BJ (cell line): ENCODE measurements around the gene PAX3. TPM values are rescaled to one million over a fixed set of nuclear protein-coding genes. Genes with fewer than 3 reads are reported as not detected.

Experiments
- CTCF ChIA-PET: fragments of 350-600 bp; formaldehyde crosslinking; extraction: SDS; loops from one replicate; lab custom pipeline; 2021; ENCODE audit warnings: antibody characterized with exemption, inconsistent platforms; lab: Yijun Ruan, JAX
- POLR2A ChIA-PET: fragments of 300-600 bp; sonication (Branson Sonifier 250); formaldehyde crosslinking; extraction: SDS; loops from one replicate; lab custom pipeline; 2021; ENCODE audit warnings: antibody characterized with exemption; lab: Charles Lee
- DNase-seq: peaks from one replicate; pipeline ENCODE4 v3.0.0-alpha.2; 2011; ENCODE audit warnings: low read depth
- H3K27me3 ChIP-seq: 2 replicates; pipeline ENCODE4 v1.6.0; 2011; ENCODE audit warnings: low read length; ENCODE audit not compliant: control insufficient read depth, insufficient read depth
- H3K36me3 ChIP-seq: 2 replicates; pipeline ENCODE4 v1.5.1; 2011; ENCODE audit warnings: low read length; ENCODE audit not compliant: control insufficient read depth, insufficient read depth
- H3K4me3 ChIP-seq: 2 replicates; pipeline ENCODE4 v1.5.1; 2011; ENCODE audit warnings: low read depth, mild to moderate bottlenecking, control low read depth, low read length
- CTCF ChIP-seq: IDR thresholded peaks from 2 replicates; pipeline ENCODE4 v1.5.1; 2011; ENCODE audit warnings: low read depth, mild to moderate bottlenecking, control low read depth, inconsistent platforms, low read length, moderate library complexity; ENCODE audit not compliant: insufficient read depth
- polyA plus RNA-seq: library from polyadenylated mRNA; depleted of rRNA; stranded (reverse); fragments of >200 nt; gene quantifications from 2 replicates; pipeline ENCODE4 v1.2.3, GENCODE V29; 2011

The PAX3 gene
- polyA plus RNA-seq, 1 experiment, result 11.1 TPM

- peaks cover 5% of the 10 kb centered on the region for H3K36me3 ChIP-seq
- TF ChIP-seq CTCF, result no peak
- CTCF ChIA-PET, result interaction anchor here (0.6 kb wide), 1 partner anchor 85 kb away, joined by 3 read pairs; no protein-coding TSS in a partner anchor
- POLR2A ChIA-PET, result no interaction called here
- no peak for DNase-seq
- no peaks in the 10 kb centered on the region for H3K27me3 ChIP-seq
- H3K4me3 ChIP-seq, result no peak overlapping the region
These were observed 81.1 kb downstream of the PAX3 start for GRCh38 chr2:222217712-222218111.

DNA sequence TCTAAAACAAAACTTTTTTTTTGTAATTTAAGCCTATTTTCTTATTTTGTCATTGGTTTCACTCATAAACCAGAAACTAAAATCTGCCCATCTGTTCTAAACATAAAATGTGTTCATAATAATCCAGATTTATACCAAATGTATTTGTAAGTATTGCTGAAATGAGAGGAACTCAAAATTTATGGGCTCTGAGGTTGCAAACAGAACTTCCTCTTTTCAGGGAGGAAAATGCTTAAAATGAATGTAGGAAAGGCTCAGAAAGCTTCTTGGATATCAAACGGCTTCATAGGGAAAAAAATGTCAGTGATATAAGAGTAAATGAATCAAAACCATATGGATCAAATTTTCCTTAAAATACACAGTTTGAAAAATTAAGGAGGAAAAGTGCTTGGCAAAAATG is 83.9 kb downstream of the PAX3 start:
- no peak for DNase-seq
- no peak for TF ChIP-seq CTCF
- Histone ChIP-seq H3K36me3 (no peaks in the 10 kb centered on the region; the same call in 1 of the 2 replicates), H3K27me3 (no peaks in the 10 kb centered on the region), H3K4me3 (no peak overlapping the region)
- POLR2A ChIA-PET, result no interaction called here
- CTCF ChIA-PET, result no interaction called here

- Histone ChIP-seq H3K36me3 (no peaks in the 10 kb centered on the region), H3K4me3 (no peak overlapping the region), H3K27me3 (no peaks in the 10 kb centered on the region)
- CTCF ChIA-PET, result no interaction called here
- no peak for TF ChIP-seq CTCF
- POLR2A ChIA-PET, result no interaction called here
- no peak for DNase-seq
These were observed 85.7 kb downstream of the PAX3 start for GRCh38 chr2:222213049-222213448.

DNA sequence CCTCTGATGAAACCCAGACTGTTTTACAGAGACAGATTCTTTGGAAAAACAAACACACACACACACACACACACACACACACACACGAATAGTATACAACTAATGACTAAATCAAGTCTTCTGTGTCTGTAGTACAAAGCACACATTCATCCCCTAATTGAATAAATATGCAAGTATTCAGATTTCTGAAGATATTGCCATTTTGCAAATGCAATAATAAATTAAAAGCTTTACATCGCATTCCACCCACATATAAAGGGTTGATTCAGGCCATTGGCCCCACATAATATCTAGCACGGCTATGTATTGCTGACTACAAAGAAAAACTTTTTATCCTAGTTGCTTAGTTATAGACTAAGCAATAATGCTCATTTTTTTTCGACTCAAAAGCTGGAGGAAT is 86.2 kb downstream of the PAX3 start:
- no peaks in the 10 kb centered on the region for H3K36me3 ChIP-seq
- H3K4me3 ChIP-seq, result no peak overlapping the region
- no peak for DNase-seq
- H3K27me3 ChIP-seq, result no peaks in the 10 kb centered on the region
- ChIA-PET CTCF (no interaction called here), POLR2A (no interaction called here)
- no peak for TF ChIP-seq CTCF

- Histone ChIP-seq H3K36me3 (peaks cover 2% of the 10 kb centered on the region; the same call in 1 of the 2 replicates), H3K4me3 (no peak overlapping the region), H3K27me3 (no peaks in the 10 kb centered on the region)
- ChIA-PET CTCF (no interaction called here), POLR2A (no interaction called here)
- DNase-seq, result no peak
- TF ChIP-seq CTCF, result no peak
These were observed 90.6 kb downstream of the PAX3 start for GRCh38 chr2:222208010-222208690.
